ENCODE measurements around the gene PACSIN2.

GRCh38 chr22:42877158-42877557 lies 137.8 kb downstream of the PACSIN2 start:
- TF ChIP-seq CTCF (IDR thresholded peaks at IDR 0.05) (no peak), POLR2A (IDR thresholded peaks at IDR 0.05) (no peak), POLR2AphosphoS5 (IDR thresholded peaks at IDR 0.05) (no peak)

Data from breast epithelium (tissue), 3 donors.